DMS53 (cell line): ENCODE data around the gene MALSU1.
"Not testable (repeated sequence)": the region's sequence is repeated elsewhere in the genome, so short reads cannot be mapped to it uniquely, and the experiment has no call there.

Experiments used
- DNase-seq: peaks from one replicate; lab custom pipeline; 2025; lab: John Stamatoyannopoulos, UW

The MALSU1 gene

DNA sequence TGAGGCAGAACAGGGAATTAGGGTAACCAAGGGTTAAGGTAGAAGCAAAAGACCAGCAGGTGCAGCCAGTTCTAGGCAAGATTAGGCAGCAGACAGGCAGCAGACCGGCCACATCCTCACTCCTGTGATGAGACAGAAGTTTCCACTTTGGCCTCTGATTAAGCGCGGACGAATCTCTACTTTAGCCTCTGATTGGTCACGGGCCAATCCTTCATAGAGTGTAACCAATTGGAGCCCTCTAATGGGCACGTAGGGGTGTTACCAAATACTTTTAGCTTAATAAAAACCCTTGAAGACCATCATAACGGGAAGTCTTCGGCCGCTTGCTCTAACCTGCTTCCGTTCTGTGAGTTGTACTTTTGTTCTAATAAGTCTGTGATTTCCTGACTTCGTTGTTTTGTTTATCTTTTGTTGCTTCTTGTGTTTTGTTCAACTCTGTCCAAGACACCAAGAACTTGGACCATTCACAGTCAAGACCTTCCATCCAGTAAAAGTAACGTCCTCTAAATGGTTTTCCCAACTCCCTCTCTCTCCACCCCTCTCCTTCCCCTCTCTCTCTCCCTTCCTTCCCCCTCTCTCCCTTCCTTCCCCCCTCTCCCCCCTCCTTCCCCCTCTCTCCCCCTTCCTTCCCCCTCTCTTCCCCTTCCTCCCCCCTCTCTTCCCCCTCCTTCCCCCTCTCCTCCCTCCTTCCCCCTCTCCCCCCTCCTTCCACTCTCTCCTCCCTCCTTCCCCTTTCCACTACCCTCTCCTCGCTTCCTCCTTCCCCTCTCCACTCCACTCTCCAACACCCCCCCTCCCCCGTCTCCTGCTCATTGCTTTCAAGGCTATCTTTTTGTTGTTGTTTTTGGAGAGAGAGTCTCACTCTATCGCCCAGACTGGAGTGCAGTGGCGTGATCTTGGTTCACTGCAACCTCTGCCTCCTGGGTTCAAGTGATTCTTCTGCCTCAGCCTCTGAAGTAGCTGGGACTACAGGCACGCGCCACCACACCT lies 13.2 kb upstream of the MALSU1 start:
- no peak for DNase-seq

DNA sequence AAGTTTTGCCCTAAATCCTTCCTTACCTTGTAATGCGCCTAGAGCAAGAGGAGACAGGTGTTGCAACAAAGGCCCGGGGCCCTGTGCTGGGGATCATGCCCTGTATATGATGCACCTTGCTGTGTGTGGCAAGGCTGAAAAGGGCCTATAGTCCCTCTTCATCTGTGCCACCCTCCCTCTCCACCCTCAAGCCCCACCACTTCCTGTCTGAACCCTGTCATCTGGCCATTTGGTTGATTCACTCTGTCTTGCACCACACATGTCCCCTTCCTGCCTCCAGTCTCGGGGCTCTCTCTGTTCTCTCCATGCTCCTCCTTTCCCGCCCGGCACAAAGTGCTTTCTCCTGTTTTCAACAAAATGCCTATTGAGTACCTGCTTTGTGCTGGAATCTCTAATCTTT lies 11.5 kb upstream of the MALSU1 start:
- no peak for DNase-seq

DNA sequence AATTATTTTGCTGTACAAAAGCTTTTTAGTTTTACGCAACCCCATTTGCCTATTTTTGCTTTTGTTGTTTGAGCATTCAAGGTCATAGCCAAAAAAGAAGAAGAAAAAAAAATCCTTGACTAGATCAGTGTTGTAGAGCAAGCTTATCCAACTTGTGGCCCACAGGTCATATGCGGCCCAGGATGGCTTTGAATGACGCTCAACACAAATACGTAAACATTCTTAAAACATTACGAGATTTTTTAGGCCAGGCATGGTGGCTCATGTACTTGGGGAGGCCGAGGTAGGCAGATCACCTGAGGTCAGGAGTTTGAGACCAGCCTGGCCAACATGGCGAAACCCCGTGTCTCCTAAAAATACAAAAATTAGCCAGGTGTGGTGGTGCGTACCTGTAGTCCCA lies 8.1 kb upstream of the MALSU1 start:
- DNase-seq, result no peak

DNA sequence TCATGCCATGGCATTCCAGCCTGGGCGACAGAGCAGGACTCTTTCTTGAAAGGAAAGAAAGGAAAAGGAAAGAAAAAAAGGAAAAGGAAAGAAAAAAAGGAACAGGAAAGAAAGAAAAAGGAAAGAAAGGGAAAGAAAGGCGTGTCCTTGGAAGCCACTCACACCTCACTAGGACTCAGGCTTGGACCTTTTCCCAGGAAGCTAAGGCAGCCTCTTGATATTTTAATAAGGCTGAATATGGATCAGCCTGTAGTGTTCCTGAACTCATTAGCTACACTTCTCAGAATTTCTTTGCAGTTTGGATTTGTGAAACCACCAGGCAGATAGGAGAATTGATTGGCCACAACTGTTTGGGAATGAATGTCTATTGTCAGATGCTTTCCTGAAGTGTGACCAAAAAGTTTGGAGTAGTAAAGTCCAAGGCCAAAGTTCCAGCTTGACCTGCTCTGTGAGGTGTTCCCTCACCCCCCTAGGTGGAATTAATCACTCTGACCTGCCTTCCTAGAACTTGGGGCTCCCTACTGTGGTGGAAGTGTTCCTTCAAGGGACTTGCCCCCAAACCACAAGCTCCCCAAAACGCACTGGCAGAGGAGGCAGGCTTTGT lies 7.1 kb upstream of the MALSU1 start:
- no peak for DNase-seq

DNA sequence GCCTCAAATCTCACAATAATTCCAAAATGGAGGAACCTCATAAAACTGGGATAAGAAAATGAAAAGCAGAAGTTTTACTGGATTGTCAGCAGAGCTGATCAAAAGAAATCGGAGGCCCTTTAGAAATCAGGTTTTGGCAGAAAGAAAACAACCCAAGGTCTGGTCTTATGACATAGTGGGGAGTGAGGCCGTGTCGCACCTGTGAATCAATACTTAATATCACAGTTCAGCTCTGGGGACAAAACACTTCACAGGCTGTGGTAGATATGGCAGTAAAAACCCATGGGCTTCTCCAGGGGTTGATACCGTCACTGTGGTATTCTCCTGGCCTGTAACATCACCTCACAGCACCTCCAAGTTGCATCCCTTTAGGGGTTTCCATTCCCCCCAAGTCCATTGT lies 6.5 kb upstream of the MALSU1 start:
- no peak for DNase-seq

DNA sequence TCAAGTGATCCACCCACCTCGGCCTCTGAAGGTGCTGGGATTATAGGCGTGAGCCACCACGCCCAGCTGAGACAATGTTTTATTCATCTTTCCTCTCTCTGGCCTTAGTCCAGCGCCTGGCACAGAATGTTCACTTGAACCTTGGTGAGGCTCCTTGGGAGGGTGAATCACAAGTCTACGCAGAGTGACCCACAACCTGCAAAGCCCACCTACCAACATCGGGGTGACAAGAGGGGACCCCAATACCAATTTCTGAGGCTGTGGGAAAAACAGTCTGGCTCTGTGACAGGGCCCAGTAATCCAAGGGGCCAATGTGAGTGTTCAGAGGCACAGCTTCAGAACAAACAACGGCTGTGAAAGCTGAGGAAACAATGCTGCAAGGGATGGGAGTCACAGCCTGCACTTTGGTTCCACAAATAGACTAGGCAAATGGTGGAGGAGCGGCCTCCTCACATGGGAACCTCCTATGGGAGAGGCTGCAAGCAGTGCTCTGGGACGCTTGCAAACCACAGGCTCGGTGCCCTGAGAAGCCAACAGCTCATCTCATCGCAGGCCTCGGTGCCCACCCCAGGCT lies 5.6 kb upstream of the MALSU1 start:
- DNase-seq, result no peak

DNA sequence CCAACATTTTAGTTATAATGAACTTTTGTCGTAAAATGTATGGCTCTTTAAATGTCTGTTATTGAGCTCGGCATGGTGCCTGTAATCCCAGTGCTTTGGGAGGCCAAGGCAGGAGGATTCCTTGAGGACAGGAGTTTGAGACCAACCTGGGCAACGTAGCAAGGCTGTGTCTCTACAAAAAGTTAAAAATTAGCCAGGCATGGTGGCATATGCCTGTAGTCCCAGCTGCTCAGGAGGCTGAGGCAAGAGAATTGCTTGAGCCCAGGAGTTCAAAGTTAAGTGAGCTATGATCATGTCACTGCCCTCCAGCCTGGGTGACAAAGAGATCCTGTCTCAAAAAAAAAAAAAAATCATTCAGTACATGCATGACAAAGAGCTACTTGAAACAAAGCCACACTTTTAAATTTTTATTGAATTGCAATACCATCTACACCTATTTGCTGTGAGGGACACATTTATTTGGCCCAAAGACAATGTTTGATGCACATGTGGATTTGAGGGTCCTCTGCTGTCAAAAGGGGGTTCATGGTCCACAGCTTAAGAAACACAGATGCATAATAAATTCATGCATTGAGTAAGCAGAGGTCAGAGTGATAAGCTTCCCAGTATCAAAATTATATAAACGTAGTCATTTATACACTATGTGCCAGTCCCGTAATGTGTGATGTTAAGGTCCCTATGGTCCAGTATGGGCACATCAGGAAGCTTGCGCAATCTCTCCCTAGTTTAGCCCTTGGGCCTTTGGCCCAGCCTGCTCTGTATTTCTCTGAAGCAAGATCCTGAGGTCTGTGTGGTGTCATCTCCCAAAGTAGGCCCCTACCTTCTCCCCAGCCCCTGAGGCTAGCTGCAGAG lies 4.4 kb upstream of the MALSU1 start:
- peak; percentile 52 for DNase-seq

DNA sequence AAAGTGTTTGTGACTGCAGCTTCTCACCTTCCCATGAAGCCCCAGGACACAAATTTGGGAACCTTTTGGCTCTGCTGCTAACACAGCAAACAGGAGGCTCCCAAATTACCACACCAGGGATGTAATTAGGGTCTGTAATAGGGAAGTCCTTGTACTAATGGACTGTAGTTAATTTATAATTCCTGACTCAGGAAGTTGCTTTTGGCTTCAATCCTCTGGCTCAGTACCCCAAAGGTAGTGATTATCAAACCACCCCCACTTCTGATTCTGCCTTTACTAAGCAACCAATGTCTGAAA lies 3.8 kb upstream of the MALSU1 start:
- DNase-seq, result no peak

DNA sequence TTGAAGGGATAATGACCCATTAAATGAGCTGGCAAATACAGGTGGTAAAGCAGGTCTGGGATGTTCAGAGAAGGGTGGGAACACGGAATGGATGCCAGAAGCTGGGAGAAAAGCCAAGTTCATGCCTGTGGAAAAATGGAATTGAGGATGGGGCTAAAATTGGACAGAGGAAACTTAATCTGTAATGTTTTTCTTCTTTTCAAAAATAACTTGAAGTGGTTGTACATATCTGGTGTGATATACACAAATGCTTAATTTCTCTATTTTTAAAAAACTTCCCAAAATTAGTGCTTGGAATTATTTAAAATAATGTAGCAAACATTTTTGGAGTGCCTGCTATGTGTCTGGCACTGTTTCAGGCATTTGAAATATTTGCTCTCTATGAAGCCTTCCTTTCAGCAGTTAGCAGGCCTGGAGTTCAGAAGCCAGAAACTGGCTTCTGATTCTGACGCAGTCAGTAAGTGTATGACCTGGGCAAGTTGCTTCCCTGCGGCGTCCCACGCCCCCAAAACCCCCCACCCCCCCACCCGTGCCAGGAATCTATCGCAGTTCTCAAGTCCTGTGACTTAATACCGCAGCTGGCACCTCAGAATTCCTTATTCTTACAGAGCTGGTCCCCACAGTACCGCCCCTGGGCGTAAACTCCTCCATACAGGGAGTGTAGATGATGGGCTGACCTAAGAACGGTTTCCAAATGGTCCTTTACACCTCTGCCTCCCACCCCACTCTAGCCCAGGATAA lies 828 bp upstream of the MALSU1 start:
- DNase-seq, result peak; percentile 52

DNA sequence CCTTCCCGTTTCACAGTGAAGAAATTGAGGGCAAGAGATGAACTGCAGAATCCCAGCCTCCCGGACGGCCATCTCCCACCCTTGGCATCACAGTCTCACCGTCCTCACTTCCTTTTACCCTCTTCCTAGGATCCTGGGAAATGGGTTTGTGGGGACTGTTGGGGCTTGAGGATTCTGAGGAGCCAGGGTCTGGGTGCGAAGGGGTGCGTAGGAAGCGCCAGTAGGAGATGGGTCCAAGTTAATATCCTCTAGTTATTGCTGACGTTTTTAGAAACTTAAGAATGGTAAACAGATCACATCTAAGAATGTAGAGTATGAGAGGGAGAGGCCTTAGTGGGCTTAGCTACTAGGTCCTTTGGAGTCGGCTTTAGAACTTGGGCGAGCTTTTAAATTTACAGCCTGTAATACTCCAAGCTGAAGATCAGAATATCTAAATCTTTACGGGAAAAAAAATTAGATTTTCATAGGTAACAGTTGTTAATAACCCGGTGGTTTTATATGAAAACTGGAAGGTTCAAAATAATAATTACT lies 696 bp downstream of the MALSU1 start:
- no peak for DNase-seq

DNA sequence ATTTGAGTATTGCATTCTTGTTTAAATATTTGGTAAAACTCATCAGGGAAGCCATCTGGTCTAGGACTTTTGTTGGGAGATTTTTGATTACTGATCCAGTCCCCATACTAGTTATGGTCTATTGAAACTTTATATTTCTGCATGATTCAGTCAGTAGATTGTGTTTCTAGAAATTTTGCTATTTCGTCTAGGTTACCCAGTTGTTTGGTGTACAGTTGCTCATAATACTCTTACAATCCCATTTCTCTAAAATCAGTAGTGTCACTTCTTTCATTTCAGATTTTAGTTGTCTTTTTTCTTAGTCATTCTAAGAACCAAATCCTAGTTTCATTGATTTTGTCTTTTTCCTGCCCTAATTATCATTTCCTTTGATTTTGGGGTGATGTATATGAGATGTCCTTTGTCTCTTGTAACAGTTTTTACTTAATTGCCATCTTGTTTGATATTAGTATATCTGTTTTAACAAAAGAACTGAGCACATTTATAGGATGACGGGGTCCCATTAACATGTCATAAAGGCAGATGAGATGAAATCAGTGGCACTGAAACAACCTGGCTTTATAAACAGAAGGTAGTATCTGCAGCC lies 7.9 kb downstream of the MALSU1 start:
- no peak for DNase-seq

DNA sequence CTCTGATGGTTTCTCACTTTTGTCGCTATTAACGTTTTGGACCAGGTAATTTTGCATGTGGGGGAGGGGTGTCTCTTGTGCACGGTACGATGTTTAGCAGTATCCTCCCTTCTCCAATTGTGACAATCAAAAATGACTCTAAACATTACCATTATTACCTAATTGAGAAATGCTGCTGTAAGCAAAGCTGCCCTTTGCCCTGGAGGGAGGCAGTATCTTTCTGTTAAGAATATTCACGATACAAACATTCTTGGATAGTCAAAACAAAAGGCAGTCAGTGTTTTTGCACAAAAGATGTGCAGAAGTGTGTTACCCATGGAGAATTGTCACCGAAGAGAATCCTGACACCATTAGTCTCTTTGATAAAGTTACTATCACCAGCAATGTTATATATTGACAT lies 9.6 kb downstream of the MALSU1 start:
- no peak for DNase-seq

DNA sequence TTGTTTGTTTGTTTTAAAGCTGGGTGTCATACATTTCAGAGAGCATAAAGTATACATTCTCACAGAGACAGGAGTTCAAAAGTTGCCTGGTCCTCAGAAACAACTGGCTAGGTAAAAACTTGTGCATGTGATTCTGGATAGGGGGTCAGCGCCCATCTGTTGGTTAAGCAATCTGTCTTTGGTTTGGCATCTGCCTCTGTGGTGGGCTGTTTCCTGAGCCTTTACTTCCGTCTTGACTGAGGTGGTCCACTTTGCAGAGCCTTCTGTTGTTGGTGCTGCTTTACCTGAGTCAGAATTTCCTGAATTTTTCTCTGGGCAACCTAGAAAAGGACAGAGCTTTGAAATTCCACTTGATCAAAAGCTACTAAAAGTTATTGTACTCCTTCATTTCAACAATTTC lies 13.0 kb downstream of the MALSU1 start:
- not testable (repeated sequence) for DNase-seq

DNA sequence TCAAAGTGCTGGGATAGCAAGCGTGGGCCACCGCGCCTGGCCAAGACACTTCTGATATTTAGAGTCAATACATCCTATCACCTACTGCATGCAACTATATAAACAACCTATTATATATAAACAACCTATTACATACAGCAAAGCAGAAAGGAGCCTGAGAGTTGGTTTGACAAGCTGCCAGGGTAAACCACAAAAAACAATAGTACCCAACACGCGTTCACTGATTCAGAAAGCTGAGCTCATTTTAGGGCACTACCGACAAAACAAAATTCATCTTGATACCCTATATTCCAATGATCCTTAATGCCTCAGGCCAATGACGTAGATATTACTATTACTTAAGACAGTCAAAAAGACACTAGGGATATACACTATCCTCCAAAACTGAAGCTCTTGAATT lies 16.2 kb downstream of the MALSU1 start:
- no peak for DNase-seq

DNA sequence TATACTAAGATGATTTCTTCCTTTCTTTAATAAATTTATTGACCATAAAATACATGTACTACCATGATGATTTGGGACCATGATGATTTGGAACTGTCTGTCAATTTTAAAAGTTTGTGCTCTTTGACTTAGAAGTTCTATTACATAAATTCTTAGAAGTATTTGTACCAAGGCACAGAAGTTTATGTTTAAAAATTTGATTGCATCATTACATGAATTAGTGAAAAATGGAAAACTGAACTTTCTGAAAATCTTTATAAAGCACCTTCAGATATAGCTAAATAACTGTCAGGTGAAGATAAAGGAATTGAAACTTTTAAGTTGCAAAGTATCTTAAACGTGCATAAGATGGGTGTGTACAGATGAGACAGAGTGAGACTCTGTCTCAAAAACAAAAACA lies 32.0 kb downstream of the MALSU1 start:
- DNase-seq, result no peak

DNA sequence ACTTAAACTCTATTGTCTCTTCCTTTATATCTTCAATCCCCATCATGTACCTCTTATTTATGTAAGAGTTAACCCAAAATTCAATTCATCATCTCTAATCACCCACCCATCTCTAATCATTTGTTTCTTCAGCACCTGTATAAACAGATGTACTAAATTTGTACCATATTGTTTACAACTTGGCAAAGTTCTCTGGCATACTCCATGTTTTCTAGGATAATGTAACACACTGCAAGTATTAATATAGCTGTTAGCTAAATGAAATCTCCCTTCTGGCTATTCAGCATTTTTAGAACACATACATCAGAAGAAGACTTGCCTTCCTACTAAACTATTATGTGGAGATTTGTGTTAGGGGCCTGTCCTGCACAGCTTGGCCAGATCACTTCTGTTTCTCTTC lies 33.1 kb downstream of the MALSU1 start:
- DNase-seq, result no peak

DNA sequence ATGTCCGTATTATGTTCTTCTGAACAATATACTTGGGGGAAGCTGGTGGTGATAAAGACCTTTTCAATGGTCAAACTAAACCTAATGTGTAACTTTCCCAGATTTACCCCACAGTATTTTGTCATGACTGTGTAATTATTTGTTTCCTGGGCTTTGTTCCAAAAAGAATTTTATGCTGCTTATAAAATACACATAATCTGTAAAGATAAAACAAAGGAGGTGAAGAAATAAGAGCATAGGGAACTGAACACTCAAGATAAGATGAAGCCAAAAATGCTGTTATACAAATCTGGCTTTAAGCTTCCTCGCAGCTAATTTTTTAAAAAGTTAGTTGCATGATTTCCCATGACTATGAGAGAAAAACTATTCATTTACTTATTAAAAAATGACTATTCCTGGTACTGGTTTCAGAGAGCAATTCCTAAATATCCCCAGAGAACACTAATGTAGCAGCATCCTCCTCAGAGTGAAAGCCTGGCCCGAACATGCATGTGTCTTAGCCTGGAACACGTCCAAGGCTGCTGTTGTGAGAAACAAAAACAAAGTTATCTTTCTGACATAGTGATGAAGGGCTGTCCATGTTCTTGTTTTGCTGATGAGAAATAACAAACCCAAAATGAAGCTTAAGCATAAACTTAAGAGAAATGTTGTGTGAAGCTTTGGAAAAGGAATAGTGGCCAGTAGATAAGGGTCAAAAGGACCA lies 33.9 kb downstream of the MALSU1 start:
- DNase-seq, result no peak

DNA sequence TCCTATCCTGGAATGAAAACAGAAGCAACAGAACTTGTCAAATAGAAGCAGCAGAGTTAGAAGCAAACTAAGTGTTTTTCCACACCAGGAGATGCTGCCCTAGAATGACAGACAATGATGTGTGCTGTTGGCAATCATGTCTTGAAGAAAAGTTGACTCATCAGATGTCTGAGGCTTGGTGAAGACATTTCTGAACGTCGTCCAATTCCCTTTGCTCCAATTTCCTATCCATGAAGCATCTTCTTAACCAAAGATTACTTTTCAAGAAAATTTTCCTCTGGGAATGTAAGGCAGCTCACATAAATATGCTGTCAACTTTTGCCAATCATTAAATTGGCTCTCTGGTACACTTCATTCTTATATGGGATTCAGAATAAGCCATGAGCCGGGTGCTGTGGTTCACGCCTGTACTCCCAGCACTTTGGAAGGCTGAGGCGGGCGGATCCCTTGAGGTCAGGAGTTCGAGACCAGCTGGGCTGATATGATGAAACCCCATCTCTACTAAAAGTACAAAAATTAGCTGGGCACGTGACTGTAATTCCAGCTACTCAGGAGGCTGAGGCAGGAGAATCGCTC lies 34.6 kb downstream of the MALSU1 start:
- no peak for DNase-seq

DNA sequence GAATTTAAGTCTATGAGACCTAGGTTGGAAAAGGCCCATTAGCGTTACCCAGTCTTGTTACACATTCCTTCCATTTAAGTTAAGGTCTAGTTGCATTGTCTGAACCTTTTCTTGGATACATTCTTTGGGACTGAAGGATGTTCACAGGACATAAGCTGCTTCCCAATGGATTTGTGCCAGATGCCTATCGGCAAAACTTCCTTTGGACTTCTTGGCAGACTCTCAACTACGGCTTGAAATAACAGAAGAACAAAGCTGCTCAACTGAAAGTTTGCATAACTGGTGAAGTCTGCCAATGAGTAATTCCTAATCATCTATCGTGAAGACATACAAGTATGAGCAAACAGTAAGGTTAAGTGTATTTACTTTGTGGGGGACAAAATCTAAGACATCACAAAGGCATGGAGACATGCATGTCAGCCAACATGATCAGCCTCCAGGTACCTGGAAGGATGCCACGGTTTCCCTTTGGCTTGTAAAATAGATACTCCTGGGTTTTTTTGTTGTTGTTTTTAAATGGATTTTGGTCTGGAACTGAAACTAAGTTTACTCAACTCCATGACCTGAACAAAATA lies 35.4 kb downstream of the MALSU1 start:
- DNase-seq, result peak; percentile 80

DNA sequence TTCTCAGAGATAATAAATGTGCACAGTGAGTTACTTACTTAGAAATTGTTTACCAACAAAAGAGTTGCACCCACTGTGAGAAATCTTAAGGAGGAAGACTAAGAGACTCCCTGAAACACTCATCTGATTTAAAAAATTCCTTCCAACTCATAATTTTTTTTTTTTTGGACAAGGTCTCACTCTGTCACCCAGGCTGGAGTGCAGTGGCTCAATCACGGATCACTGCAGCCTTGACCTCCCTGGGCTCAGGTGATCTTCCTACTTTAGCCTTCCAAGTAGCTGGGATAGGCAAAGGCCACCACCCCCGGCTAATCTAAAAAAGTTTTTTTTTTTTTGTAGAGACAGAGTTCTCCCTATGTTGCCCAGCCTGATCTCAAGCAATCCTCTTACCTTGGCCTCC lies 36.0 kb downstream of the MALSU1 start:
- DNase-seq, result peak; percentile 24
